Stimulated activated naive CD8-positive, alpha-beta T cell treated with anti-CD3 and anti-CD28 coated beads, Interleukin-15, amount 100 ng/mL, for 72 hours (primary cell): ENCODE data around the gene RASAL2.
"Not testable (repeated sequence)": the region's sequence is repeated elsewhere in the genome, so short reads cannot be mapped to it uniquely, and the experiment has no call there.

Source experiments
- ATAC-seq: fragments of 150-1000 bp; cut with Tn5 transposase; 2 replicates; pipeline ENCODE4 v1.10.0; 2021; ENCODE audit warnings: mild to moderate bottlenecking, moderate library complexity
- DNase-seq, 2 donors: peaks; one replicate each; pipeline ENCODE4 v3.0.0; 2021 to 2022
- H3K27ac Mint-ChIP-seq, 2 donors: one replicate each; pipeline ENCODE4 v1.8.0; 2022; ENCODE audit warnings: mild to moderate bottlenecking in 2 of 2, mixed read lengths in 2 of 2, moderate library complexity in 2 of 2
- H3K27me3 Mint-ChIP-seq: one replicate; pipeline ENCODE4 v1.8.0; 2022; ENCODE audit warnings: mixed read lengths
- H3K4me1 Mint-ChIP-seq: one replicate; pipeline ENCODE4 v1.8.0; 2022; ENCODE audit warnings: mild to moderate bottlenecking, mixed read lengths
- H3K4me3 Mint-ChIP-seq, 2 donors: one replicate each; pipeline ENCODE4 v1.8.0; 2022; ENCODE audit warnings: mild to moderate bottlenecking in 2 of 2, mixed read lengths in 2 of 2, moderate library complexity in 1 of 2
- H3K9me3 Mint-ChIP-seq, 2 donors: one replicate each; pipeline ENCODE4 v1.8.0; 2022; ENCODE audit warnings: mixed read lengths in 2 of 2

Gene RASAL2

DNA sequence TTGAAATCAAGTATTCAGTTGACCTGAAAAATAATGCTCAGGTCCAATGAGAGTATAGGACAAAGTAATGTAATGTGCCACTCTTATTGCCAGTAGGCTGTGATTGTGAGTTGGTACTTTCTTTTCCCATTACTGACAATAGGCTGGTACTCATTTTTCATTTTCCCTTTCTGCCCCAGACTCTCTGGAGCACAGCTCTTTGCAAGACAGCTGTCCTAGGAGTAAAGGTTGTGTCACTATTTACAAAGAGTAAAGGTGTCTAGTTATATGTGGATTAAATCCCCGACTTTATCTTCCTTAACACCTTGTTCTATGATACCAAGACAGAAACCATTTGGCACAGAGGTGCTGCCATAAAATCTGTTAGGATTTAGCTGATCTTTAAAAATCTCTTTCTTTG lies 32.3 kb upstream of the RASAL2 start:
- Mint-ChIP-seq H3K27ac (no peak overlapping the region), H3K27me3 (no peaks in the 10 kb centered on the region), H3K4me3 (no peak overlapping the region), H3K4me1 (no peaks in the 10 kb centered on the region), H3K9me3 (peaks cover 0 to 13% of the 10 kb centered on the region in 2 donors)
- ATAC-seq: no peak
- DNase-seq: no peak

DNA sequence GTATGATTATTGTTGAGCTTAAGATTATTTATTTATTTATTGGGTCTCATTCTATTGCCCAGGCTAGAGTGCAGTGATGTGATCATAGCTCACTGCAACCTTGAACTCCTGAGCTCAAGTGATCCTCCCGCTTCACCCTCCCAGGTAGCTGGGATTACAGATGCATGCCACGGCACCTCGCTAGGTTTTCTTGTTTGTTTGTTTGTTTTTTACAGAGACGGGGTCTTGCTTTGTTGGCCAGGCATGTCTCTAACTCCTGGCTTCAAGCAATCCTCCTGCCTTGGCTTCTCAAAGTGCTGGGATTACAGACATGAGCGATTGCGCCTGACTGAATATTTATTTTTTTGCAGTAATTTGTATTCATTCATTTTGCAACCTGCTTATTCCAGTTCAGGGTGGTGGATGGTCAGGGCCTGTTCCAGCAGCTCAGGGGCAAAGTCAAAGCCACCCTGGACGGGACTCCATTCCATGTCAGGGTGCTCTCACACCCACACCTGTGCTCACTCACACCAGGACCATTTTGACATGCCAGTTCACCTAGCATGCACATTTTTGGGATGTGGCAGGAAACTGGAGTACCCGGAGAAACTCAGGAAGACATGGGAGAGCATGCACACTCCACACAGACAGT lies 29.6 kb upstream of the RASAL2 start:
- Mint-ChIP-seq H3K27me3 (no peaks in the 10 kb centered on the region), H3K4me1 (no peaks in the 10 kb centered on the region)

GRCh38 chr1:178065250-178065649 lies 28.7 kb upstream of the RASAL2 start:
- Mint-ChIP-seq H3K4me1 (no peaks in the 10 kb centered on the region), H3K27ac (no peak overlapping the region), H3K27me3 (no peaks in the 10 kb centered on the region), H3K9me3 (peaks cover 0 to 7% of the 10 kb centered on the region in 2 donors), H3K4me3 (no peak overlapping the region)
- ATAC-seq: no peak
- no peak for DNase-seq

More for the DNA sequence above, 29.6 kb upstream of the RASAL2 start:
- H3K4me3 Mint-ChIP-seq: no peak overlapping the region
- H3K27ac Mint-ChIP-seq: no peak overlapping the region
- ATAC-seq (no peak), DNase-seq (no peak)
- H3K9me3 Mint-ChIP-seq: peaks cover 0 to 11% of the 10 kb centered on the region in 2 donors

- no peak overlapping the region for H3K27ac Mint-ChIP-seq
- H3K9me3 Mint-ChIP-seq: peaks cover 0 to 7% of the 10 kb centered on the region in 2 donors
- H3K4me3 Mint-ChIP-seq: no peak overlapping the region
- ATAC-seq: no peak
- H3K27me3 Mint-ChIP-seq: no peaks in the 10 kb centered on the region
- no peaks in the 10 kb centered on the region for H3K4me1 Mint-ChIP-seq
- DNase-seq: no peak
These were observed 27.5 kb upstream of the RASAL2 start for GRCh38 chr1:178066296-178066907.

GRCh38 chr1:178066908-178067614 lies 26.8 kb upstream of the RASAL2 start:
- Mint-ChIP-seq H3K4me1 (no peaks in the 10 kb centered on the region), H3K27ac (no peak overlapping the region), H3K27me3 (no peaks in the 10 kb centered on the region), H3K4me3 (no peak overlapping the region), H3K9me3 (peaks cover 0 to 7% of the 10 kb centered on the region in 2 donors)
- DNase-seq (no peak), ATAC-seq (no peak)

DNA sequence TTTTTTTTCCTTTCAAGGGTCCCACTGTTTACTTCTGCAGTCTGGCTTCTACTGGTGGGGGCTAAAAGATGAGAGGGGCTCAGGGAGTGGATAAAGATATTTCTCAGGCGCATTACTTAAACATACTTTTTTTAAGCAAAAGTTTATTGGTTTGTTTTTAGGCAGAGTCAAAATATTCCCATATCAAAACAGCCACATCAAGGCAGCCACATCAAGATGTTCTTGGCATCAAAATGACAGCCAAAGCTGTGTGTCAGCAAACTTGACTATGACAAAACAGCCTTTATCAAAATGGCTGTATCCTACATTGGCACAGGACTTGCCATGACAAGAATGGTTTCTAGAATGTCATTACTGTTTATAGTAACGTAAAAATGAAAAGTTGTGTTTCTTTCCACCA lies 22.1 kb upstream of the RASAL2 start:
- no peak overlapping the region for H3K27ac Mint-ChIP-seq
- peaks cover 8 to 14% of the 10 kb centered on the region in 2 donors for H3K9me3 Mint-ChIP-seq
- ATAC-seq: no peak
- no peaks in the 10 kb centered on the region for H3K4me1 Mint-ChIP-seq
- no peak overlapping the region for H3K4me3 Mint-ChIP-seq
- no peaks in the 10 kb centered on the region for H3K27me3 Mint-ChIP-seq
- no peak for DNase-seq

- Mint-ChIP-seq H3K27ac (no peak overlapping the region), H3K27me3 (no peaks in the 10 kb centered on the region), H3K9me3 (peaks cover 12 to 18% of the 10 kb centered on the region in 2 donors), H3K4me1 (no peaks in the 10 kb centered on the region), H3K4me3 (no peak overlapping the region)
- ATAC-seq (no peak), DNase-seq (no peak)
These were observed 21.6 kb upstream of the RASAL2 start for GRCh38 chr1:178072326-178072725.

DNA sequence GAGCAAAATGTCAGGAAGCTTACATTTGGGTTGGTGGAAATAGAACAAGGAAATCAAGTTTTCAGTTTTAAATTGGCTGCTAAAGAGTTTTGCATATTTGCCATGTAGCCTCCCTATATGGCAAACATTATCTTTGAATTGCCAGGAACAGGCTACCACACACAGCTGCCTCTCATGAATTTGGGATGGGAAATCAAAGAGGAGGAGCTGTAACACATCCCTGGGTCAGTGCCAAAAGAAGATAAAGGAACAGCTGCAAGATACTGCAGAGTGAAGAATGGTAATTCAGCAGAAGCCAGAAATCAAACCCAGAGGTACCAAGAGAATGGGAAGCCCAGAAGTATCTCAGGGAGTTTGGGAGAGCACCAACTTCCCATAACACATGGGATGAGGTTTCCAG lies 18.6 kb upstream of the RASAL2 start:
- H3K4me3 Mint-ChIP-seq: no peak overlapping the region
- H3K27ac Mint-ChIP-seq: no peak overlapping the region
- peaks cover 13 to 18% of the 10 kb centered on the region in 2 donors for H3K9me3 Mint-ChIP-seq
- ATAC-seq: no peak
- H3K27me3 Mint-ChIP-seq: no peaks in the 10 kb centered on the region
- H3K4me1 Mint-ChIP-seq: no peaks in the 10 kb centered on the region
- DNase-seq: no peak

DNA sequence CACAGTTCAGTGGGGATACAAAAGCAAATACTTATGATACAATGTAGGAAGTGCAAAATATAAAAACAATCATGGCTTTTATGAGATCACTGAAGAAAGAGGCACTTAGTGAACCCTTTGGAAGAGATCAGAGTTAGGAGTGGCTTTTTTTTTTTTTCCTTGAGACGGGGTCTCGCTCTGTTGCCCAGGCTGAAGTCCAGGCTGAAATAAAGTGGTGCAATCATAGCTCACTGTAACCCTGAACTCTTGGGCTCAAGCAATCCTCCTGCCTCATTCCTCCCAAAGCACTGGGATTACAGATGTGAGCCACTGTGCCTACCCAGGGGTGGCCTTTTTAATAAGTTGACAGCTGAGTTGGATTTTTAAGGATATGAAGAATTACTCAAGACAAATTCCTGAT lies 17.3 kb upstream of the RASAL2 start:
- Mint-ChIP-seq H3K27ac (no peak overlapping the region), H3K4me1 (no peaks in the 10 kb centered on the region), H3K9me3 (peaks cover 13 to 18% of the 10 kb centered on the region in 2 donors), H3K4me3 (no peak overlapping the region), H3K27me3 (no peaks in the 10 kb centered on the region)
- DNase-seq (no peak), ATAC-seq (no peak)

DNA sequence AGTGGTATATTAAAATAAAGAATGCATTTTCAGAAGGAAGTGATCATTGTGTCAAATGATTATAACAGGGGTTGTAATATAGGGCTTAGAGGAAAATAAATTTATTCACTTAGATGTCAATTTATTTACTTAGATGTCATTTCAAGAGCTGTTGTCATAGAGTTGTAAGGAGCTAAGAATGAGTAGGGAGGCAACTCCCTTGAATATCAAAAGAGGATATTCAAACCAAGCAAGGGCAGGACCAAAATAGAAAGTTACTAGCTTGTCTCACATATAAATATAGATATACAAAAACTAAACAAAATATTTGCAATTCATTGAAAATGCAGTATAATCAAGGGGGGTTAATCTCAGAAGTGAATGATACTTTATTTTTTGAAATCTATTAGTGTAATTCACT lies 16.0 kb upstream of the RASAL2 start:
- no peak overlapping the region for H3K27ac Mint-ChIP-seq
- no peak overlapping the region for H3K4me3 Mint-ChIP-seq
- no peak for ATAC-seq
- peaks cover 5 to 26% of the 10 kb centered on the region in 2 donors for H3K9me3 Mint-ChIP-seq
- DNase-seq: no peak
- no peaks in the 10 kb centered on the region for H3K4me1 Mint-ChIP-seq
- H3K27me3 Mint-ChIP-seq: no peaks in the 10 kb centered on the region

DNA sequence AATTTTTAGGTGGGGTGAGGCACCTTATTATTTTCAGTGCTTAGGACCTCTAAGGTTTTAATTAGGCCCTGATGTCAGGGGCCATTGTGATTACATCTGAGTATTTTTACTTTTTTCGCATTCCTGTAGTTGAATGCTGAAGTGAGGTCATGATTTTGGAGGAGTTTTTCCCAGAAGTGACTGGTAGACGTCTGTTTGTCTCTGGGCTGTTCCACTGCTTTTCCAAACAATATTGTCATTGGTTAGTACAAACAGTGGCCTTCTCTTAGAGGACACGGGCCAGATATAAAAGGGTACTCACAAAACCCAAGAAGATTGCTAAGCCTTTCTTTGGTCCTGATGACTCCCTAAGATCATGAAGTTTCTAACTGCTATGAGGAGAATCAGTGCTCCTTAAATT lies 7.6 kb upstream of the RASAL2 start:
- Mint-ChIP-seq H3K9me3 (peaks cover 4 to 21% of the 10 kb centered on the region in 2 donors), H3K4me1 (no peaks in the 10 kb centered on the region), H3K4me3 (no peak overlapping the region), H3K27me3 (peaks cover 27% of the 10 kb centered on the region), H3K27ac (no peak overlapping the region)
- ATAC-seq: no peak
- DNase-seq: no peak

- H3K27me3 Mint-ChIP-seq: peaks cover 31% of the 10 kb centered on the region
- peaks cover 4 to 21% of the 10 kb centered on the region in 2 donors for H3K9me3 Mint-ChIP-seq
- no peak overlapping the region for H3K4me3 Mint-ChIP-seq
- ATAC-seq (no peak), DNase-seq (no peak)
- no peak overlapping the region for H3K27ac Mint-ChIP-seq
- H3K4me1 Mint-ChIP-seq: no peaks in the 10 kb centered on the region
These were observed 7.1 kb upstream of the RASAL2 start for GRCh38 chr1:178086766-178087165.

DNA sequence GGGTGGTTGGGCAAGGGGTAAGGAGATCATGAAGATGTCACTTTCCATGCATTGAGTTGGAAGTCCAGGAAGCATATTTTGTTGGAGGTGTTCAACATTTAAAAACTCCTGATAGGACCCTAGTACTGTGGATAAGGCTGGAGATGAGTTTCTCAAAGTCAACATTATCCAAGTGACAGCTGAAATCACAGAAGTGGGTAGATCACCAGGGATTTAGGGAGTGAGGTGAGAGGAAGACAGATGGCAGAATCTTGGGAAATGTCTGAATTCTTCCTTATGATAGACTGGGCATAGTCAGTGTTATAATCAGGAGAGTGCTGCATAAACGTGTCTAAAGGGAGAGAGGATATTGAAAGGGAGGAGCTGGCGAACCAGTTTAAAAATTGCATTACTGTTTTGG lies 5.3 kb upstream of the RASAL2 start:
- DNase-seq: no peak
- no peak for ATAC-seq
- H3K27me3 Mint-ChIP-seq: peaks cover 48% of the 10 kb centered on the region
- peaks cover 4 to 15% of the 10 kb centered on the region in 2 donors for H3K9me3 Mint-ChIP-seq
- H3K27ac Mint-ChIP-seq: no peak overlapping the region
- H3K4me1 Mint-ChIP-seq: peaks cover 9% of the 10 kb centered on the region
- no peak overlapping the region for H3K4me3 Mint-ChIP-seq

DNA sequence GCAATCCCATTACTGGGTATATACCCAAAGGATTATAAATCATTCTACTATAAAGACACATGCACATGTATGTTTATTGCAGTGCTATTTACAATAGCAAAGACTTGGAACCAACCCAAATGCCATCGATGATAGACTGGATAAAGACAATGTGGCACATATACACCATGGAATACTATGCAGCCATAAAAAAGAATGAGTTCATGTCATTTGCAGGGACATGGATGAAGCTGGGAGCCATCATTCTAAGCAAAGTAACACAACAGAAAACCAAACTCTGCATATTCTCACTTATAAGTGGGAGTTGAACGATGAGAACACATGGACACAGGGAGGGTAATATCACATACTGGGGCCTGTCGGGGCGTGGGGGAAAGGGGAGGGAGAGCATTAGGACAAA lies 2.5 kb upstream of the RASAL2 start:
- not testable (repeated sequence) for H3K9me3 Mint-ChIP-seq, ATAC-seq, H3K27ac Mint-ChIP-seq, H3K4me3 Mint-ChIP-seq, H3K4me1 Mint-ChIP-seq, DNase-seq
- peaks cover 71% of the 10 kb centered on the region for H3K27me3 Mint-ChIP-seq

DNA sequence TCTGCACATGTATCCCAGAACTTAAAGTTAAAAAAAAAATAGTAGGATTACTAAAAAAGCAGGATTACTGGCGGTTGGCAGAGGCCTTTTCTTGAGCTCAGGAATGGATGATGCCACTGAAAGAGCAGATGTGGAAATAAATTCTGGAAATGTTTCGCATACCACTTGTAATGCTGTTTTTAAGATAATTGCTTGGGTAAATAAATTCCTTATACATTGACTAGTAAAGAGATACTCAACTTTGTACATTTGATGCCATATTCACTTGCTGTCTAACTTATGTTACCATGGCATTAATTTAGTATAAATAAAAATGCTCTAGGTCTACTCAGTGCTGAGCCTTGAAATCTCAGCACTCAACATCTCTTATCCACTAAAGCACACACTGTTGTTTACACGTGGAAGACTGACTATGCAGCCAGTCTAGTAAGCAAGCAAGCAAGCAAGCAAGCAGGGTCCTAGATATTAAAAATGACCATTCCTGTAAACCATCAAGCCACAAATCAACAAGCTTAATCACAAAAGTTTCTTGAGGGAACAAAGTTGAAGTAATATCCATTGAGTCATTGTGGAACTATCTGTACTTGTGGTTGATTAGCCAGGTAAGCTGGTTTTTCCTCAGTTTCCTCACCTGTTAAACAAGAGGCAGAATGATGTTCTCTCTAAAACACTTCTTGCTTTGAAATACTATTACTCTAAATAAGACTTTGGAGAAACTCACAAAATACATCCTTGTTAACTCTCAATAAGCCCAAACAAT lies 1.7 kb upstream of the RASAL2 start:
- H3K4me3 Mint-ChIP-seq: peak overlapping the region in 1 of 2 donors; percentile 1
- no peak overlapping the region for H3K27ac Mint-ChIP-seq
- H3K4me1 Mint-ChIP-seq: peaks cover 9% of the 10 kb centered on the region
- no peak for ATAC-seq
- H3K27me3 Mint-ChIP-seq: peaks cover 79% of the 10 kb centered on the region
- no peak for DNase-seq
- peaks cover 4 to 7% of the 10 kb centered on the region in 2 donors for H3K9me3 Mint-ChIP-seq
